GM18505 (cell line): ENCODE results near the gene LSM12.
"Not testable (repeated sequence)": the region's sequence is repeated elsewhere in the genome, so short reads cannot be mapped to it uniquely, and the experiment has no call there.

Experiments
- ATAC-seq: cut with Tn5 transposase; IDR thresholded peaks from one replicate; pipeline ENCODE4 v1.9.1; 2021; ENCODE audit not compliant: unreplicated experiment
- POLR2A ChIP-seq: IDR thresholded peaks from 4 replicates; pipeline ENCODE4 v1.6.1; 2011; ENCODE audit warnings: borderline replicate concordance; ENCODE audit not compliant: insufficient read depth, insufficient read length; ENCODE audit errors: extremely low read depth

LSM12 gene

GRCh38 chr17:44053125-44053872 lies 13.2 kb downstream of the LSM12 start:
- TF ChIP-seq POLR2A, result no peak
- no peak for ATAC-seq

- TF ChIP-seq POLR2A, result no peak
- no peak for ATAC-seq
These were observed 17.0 kb downstream of the LSM12 start for GRCh38 chr17:44049294-44050060.

- ATAC-seq, result not testable (repeated sequence)
These were observed 19.6 kb downstream of the LSM12 start for GRCh38 chr17:44046893-44047292.

GRCh38 chr17:44045486-44045885 lies 21.0 kb downstream of the LSM12 start:
- no peak for ATAC-seq
- no peak for TF ChIP-seq POLR2A

GRCh38 chr17:44044071-44044470 lies 22.4 kb downstream of the LSM12 start:
- no peak for ATAC-seq
- TF ChIP-seq POLR2A, result no peak

GRCh38 chr17:44043272-44043696 lies 23.2 kb downstream of the LSM12 start:
- TF ChIP-seq POLR2A, result no peak
- ATAC-seq, result no peak

GRCh38 chr17:44039829-44040635 lies 26.4 kb downstream of the LSM12 start:
- TF ChIP-seq POLR2A, result no peak
- no peak for ATAC-seq

GRCh38 chr17:44038604-44039011 lies 27.9 kb downstream of the LSM12 start:
- no peak for TF ChIP-seq POLR2A
- no peak for ATAC-seq

- ATAC-seq, result no peak
- TF ChIP-seq POLR2A, result no peak
These were observed 29.0 kb downstream of the LSM12 start for GRCh38 chr17:44037471-44037870.

- ATAC-seq, result not testable (repeated sequence)
These were observed 31.8 kb downstream of the LSM12 start for GRCh38 chr17:44034688-44035087.

- no peak for ATAC-seq
- TF ChIP-seq POLR2A, result no peak
These were observed 32.5 kb downstream of the LSM12 start for GRCh38 chr17:44033861-44034408.

- ATAC-seq, result no peak
These were observed 36.0 kb downstream of the LSM12 start for GRCh38 chr17:44030482-44030881.

GRCh38 chr17:44029736-44030135 lies 36.7 kb downstream of the LSM12 start:
- no peak for ATAC-seq
- TF ChIP-seq POLR2A, result no peak

More at GRCh38 chr17:44030482-44030881, 36.0 kb downstream of the LSM12 start:
- TF ChIP-seq POLR2A, result no peak
